Stomach (tissue), 9 donors: ENCODE results near the gene MNT. TPM values are rescaled to one million over a fixed set of nuclear protein-coding genes. Genes with fewer than 3 reads are reported as not detected.

Source experiments
- DNase-seq, 2 donors: peaks; one replicate each; pipeline versions ENCODE4 v3.0.0 to v3.0.0-alpha.2; 2013 to 2019
- H3K27ac ChIP-seq, 5 donors: fragments of 200-600 bp in 4 of 5; sonication (generic) in 4 of 5; one replicate each; pipeline ENCODE4 v1.5.1; 2013 to 2019; ENCODE audit warnings: mild to moderate bottlenecking in 1 of 5, moderate library complexity in 1 of 5
- H3K27me3 ChIP-seq, 3 donors: fragments of 200-600 bp; sonication (generic); one replicate each; pipeline ENCODE4 v1.5.1; 2017 to 2019; ENCODE audit warnings: mixed run types in 1 of 3
- H3K36me3 ChIP-seq, 4 donors: fragments of 200-600 bp; sonication (generic); 1 replicate in 3 of 4; 2 replicates in 1 of 4; pipeline ENCODE4 v1.5.1; 2016 to 2019
- H3K4me1 ChIP-seq, 4 donors: fragments of 200-600 bp; sonication (generic); one replicate each; pipeline ENCODE4 v1.5.1; 2016 to 2019
- H3K4me3 ChIP-seq, 4 donors: fragments of 200-600 bp; sonication (generic) in 3 of 4; one replicate each; pipeline ENCODE4 v1.5.1; 2016 to 2019; ENCODE audit warnings: mild to moderate bottlenecking in 1 of 4
- H3K9me3 ChIP-seq, 4 donors: fragments of 200-600 bp; sonication (generic); one replicate each; pipeline ENCODE4 v1.5.1; 2016 to 2019
- CTCF ChIP-seq, 7 experiments: fragments of 450-650 bp in 4 of 7; fragments of 200-600 bp in 3 of 7; sonication (generic) in 3 of 7; IDR thresholded peaks; one replicate each; pipeline ENCODE4 v1.5.1; 2016 to 2019; ENCODE audit warnings: antibody characterized with exemption in 7 of 7, control low read depth in 2 of 7, mild to moderate bottlenecking in 1 of 7
- EP300 ChIP-seq: sonication (generic); formaldehyde crosslinking; IDR thresholded peaks from one replicate; pipeline ENCODE4 v1.6.1; 2017; ENCODE audit warnings: antibody characterized with exemption
- POLR2A ChIP-seq, 4 donors: fragments of 450-650 bp; IDR thresholded peaks; one replicate each; pipeline ENCODE4 v1.6.1; 2016; ENCODE audit warnings: antibody characterized with exemption in 4 of 4, control low read depth in 2 of 4, mild to moderate bottlenecking in 1 of 4, moderate library complexity in 1 of 4
- POLR2AphosphoS5 ChIP-seq, 3 donors: sonication (generic); formaldehyde crosslinking; IDR thresholded peaks; one replicate each; pipeline ENCODE4 v1.6.1; 2016; ENCODE audit warnings: antibody characterized with exemption in 3 of 3
- WGBS, 5 donors: extraction: QIAGEN DNeasy Blood & Tissue Kit in 3 of 5; methylation state at CpG; one replicate each; pipeline versions ENCODE4 v1.1.5 to v1.1.7; 2013 to 2018; 5-methylcytosine and 5-hydroxymethylcytosine counted together
- intact Hi-C: fragments of 100-400 bp; cut with DNase I; formaldehyde crosslinking; loops from one replicate; pipeline ENCODE4 v1.15.1; 2023; ENCODE audit warnings: low total_unique reads
- polyA plus RNA-seq, 3 donors: library from polyadenylated mRNA; stranded (reverse); fragments of 200-250 nt; gene quantifications; one replicate each; pipeline ENCODE4 v1.2.3, GENCODE V29; 2013
- total RNA-seq, 5 donors: library from RNA; depleted of rRNA; stranded (reverse); fragments of >200 nt; gene quantifications; one replicate each; pipeline versions ENCODE4 v1.1.0 to v1.2.3, GENCODE V29; 2014 to 2016
- donor health status: healthy with polysubstance abuse.
- donor health status: Bipolar disorder and iron deficiency.
- donor health status: healthy.

The MNT gene
- total and polyA plus RNA-seq, 8 donors, result 3.5 to 55.8 (median 8.6) TPM

GRCh38 chr17:2393174-2393953, 7.5 kb downstream of the MNT start:
- peaks cover 55 to 83% (median 76%) of the 10 kb centered on the region in 4 donors for H3K4me1 ChIP-seq
- peak overlapping the region; percentile 88 to 100 (median 99) for H3K27ac ChIP-seq
- intact Hi-C loops, result no loop called here
- H3K27me3 ChIP-seq, result no peaks in the 10 kb centered on the region
- peak; percentile 95 to 97 for DNase-seq
- H3K36me3 ChIP-seq, result peaks cover 0 to 9% (median 4%) of the 10 kb centered on the region in 4 donors
- no peak for TF ChIP-seq EP300
- peak in 2 of 4 donors; percentile 8 to 39 for TF ChIP-seq POLR2A (IDR thresholded peaks at IDR 0.05)
- TF ChIP-seq POLR2AphosphoS5 (IDR thresholded peaks at IDR 0.05), result peak; percentile 43 to 82 (median 58)
- no peak for TF ChIP-seq CTCF (IDR thresholded peaks at IDR 0.05)
- 0 to 1% (median 0%) methylated on average over 16 to 99 of the region's 99 CpGs; no CpG with 5 or more reads in 1 of the 5 donors for WGBS, 5 donors
- H3K4me3 ChIP-seq, result peak overlapping the region; percentile 68 to 82 (median 75)
- H3K9me3 ChIP-seq, result no peaks in the 10 kb centered on the region

- no peaks in the 10 kb centered on the region for H3K9me3 ChIP-seq
- H3K4me3 ChIP-seq, result peak overlapping the region; percentile 68 to 82 (median 75)
- intact Hi-C loops, result no loop called here
- peaks cover 4 to 16% (median 11%) of the 10 kb centered on the region in 4 donors for H3K36me3 ChIP-seq
- H3K27ac ChIP-seq, result peak overlapping the region; percentile 88 to 100 (median 99)
- 1 to 4% (median 1%) methylated on average over 17 to 83 of the region's 83 CpGs for WGBS, 5 donors
- peaks cover 47 to 76% (median 68%) of the 10 kb centered on the region in 4 donors for H3K4me1 ChIP-seq
- TF ChIP-seq POLR2A (IDR thresholded peaks at IDR 0.05) (no peak), EP300 (no peak), POLR2AphosphoS5 (IDR thresholded peaks at IDR 0.05) (peak; percentile 80 to 94 (median 91)), CTCF (IDR thresholded peaks at IDR 0.05) (no peak)
- DNase-seq, result peak; percentile 98
- no peaks in the 10 kb centered on the region for H3K27me3 ChIP-seq
These were observed 8.3 kb downstream of the MNT start for GRCh38 chr17:2392252-2393173.

GRCh38 chr17:2391597-2392251, 9.1 kb downstream of the MNT start:
- DNase-seq, result no peak
- H3K36me3 ChIP-seq, result peaks cover 12 to 24% (median 19%) of the 10 kb centered on the region in 4 donors
- TF ChIP-seq POLR2A (IDR thresholded peaks at IDR 0.05), result no peak
- TF ChIP-seq POLR2AphosphoS5 (IDR thresholded peaks at IDR 0.05), result no peak
- no peak for TF ChIP-seq EP300
- no peak for TF ChIP-seq CTCF (IDR thresholded peaks at IDR 0.05)
- peak overlapping the region; percentile 88 to 100 (median 99) for H3K27ac ChIP-seq
- intact Hi-C loops, result no loop called here
- H3K4me3 ChIP-seq, result peak overlapping the region; percentile 68 to 82 (median 75)
- no peaks in the 10 kb centered on the region for H3K27me3 ChIP-seq
- H3K4me1 ChIP-seq, result peaks cover 43 to 74% (median 66%) of the 10 kb centered on the region in 4 donors
- H3K9me3 ChIP-seq, result no peaks in the 10 kb centered on the region
- 70 to 78% (median 75%) methylated on average over 18 of the region's 18 CpGs for WGBS, 5 donors
